ENCODE measurements around the gene NARF.

The NARF gene

GRCh38 chr17:82527898-82528297 lies 69.4 kb downstream of the NARF start:
- TF ChIP-seq CTCF (IDR thresholded peaks at IDR 0.05) = no peak
- H3K36me3 ChIP-seq (ENCODE audit: control insufficient read depth, insufficient read depth, low read length) = no peaks in the 10 kb centered on the region
- peaks cover 63% of the 10 kb centered on the region for H3K79me2 ChIP-seq
- H3K27ac ChIP-seq = peak overlapping the region; percentile 79
- H2AFZ ChIP-seq = no peak overlapping the region
- no peak overlapping the region for H3K9ac ChIP-seq
- peaks cover 33% of the 10 kb centered on the region for H3K4me1 ChIP-seq
- no peaks in the 10 kb centered on the region for H3K9me3 ChIP-seq (ENCODE audit: control insufficient read depth, low read length)
- H3K4me3 ChIP-seq (ENCODE audit: low read depth, low read length) = no peak overlapping the region
- H3K4me2 ChIP-seq (ENCODE audit: low read length) = no peak overlapping the region
- H3K27me3 ChIP-seq (ENCODE audit: control insufficient read depth, insufficient read depth, low read length) = no peaks in the 10 kb centered on the region

DNA sequence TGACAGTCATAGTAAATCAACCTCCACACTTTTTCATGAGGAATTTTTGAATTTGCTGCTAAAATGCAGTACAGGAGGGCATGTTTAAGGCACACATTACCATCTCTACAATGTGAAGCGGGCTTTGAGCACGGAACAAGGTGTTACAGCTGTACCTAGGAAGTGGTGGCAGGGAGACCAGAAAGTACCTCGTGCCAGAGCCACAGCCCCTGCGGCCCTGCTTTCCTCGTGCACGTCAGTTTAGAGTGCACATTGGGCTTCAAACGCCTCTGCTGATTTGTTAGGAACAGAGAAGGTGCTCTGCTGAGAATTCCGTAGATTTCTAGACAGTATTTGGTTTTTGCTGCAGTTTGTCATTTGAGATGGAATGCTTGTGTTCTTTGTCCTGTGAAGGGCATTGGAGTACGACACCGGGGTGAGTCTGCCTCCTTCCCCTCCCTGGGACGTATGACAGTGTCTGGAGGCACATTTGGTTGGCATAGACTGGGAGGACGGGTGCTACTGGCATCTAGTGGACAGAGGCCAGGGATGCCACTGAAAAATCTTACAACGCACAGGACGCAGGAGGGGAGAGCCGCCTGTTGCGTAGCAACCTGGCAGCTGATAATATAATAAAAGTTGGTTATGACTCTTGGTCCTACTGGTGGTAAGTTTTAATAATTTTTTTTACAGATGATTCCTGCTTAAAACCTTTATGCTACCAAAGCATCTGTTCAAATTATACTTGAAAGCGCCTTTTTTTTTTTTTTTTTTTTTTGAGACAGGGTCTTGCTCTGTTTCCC lies 70.1 kb downstream of the NARF start:
- Histone ChIP-seq H3K4me1 (peaks cover 33% of the 10 kb centered on the region), H3K4me3 (ENCODE audit: low read depth, low read length) (peak overlapping the region; percentile 19), H3K27ac (peak overlapping the region; percentile 79), H3K79me2 (peaks cover 64% of the 10 kb centered on the region), H3K9ac (no peak overlapping the region), H3K4me2 (ENCODE audit: low read length) (peak overlapping the region; percentile 8), H3K36me3 (ENCODE audit: control insufficient read depth, insufficient read depth, low read length) (no peaks in the 10 kb centered on the region), H3K9me3 (ENCODE audit: control insufficient read depth, low read length) (no peaks in the 10 kb centered on the region), H3K27me3 (ENCODE audit: control insufficient read depth, insufficient read depth, low read length) (no peaks in the 10 kb centered on the region), H2AFZ (peak overlapping the region; percentile 34)
- peak; percentile 82 for TF ChIP-seq CTCF (IDR thresholded peaks at IDR 0.05)

DNA sequence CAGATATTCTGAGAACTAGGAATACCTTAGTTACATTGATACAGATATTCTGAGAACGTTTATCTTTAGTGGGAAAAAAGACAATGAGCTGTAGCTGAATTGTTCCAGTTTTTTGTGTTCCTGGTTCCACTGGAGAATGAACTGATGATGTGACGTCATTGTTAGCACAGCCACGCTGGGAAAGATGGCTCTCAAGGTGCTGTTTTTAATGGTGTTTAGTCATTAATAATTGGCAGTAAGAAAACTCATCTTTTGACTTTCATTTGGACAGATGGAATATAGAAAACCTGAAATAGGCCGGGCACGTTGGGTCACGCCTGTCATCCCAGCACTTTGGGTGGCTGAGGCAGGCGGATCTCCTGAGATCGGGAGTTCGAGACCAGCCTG lies 71.4 kb downstream of the NARF start:
- Histone ChIP-seq H3K79me2 (peaks cover 68% of the 10 kb centered on the region), H3K4me1 (peaks cover 30% of the 10 kb centered on the region), H3K9me3 (ENCODE audit: control insufficient read depth, low read length) (no peaks in the 10 kb centered on the region), H3K27me3 (ENCODE audit: control insufficient read depth, insufficient read depth, low read length) (no peaks in the 10 kb centered on the region), H3K36me3 (ENCODE audit: control insufficient read depth, insufficient read depth, low read length) (no peaks in the 10 kb centered on the region), H3K4me2 (ENCODE audit: low read length) (no peak overlapping the region), H3K4me3 (ENCODE audit: low read depth, low read length) (no peak overlapping the region), H2AFZ (no peak overlapping the region), H3K27ac (peak overlapping the region; percentile 79), H3K9ac (no peak overlapping the region)
- TF ChIP-seq CTCF (IDR thresholded peaks at IDR 0.05) = no peak

DNA sequence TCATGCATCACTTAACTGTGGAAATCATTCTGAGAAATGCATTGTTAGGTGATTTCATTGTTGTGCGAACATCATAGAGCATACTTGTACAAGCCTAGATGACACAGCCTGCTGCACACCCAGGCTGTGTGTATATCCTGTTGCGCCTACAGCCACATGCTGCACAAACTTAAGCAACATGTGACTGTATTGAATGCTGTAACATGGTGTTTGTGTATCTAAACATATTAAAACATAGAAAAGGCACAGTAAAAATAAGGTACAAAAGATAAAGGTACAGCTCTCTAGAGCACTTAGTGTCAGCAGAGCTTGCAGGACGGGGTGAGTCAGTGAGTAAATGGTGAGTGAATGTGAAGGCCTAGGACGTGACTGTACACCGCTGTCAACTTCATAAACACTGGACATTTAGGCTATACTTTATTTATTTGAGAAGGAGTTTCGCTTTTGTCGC lies 72.9 kb downstream of the NARF start:
- Histone ChIP-seq H3K4me3 (ENCODE audit: low read depth, low read length) (no peak overlapping the region), H3K4me2 (ENCODE audit: low read length) (no peak overlapping the region), H2AFZ (no peak overlapping the region), H3K27ac (no peak overlapping the region), H3K9me3 (ENCODE audit: control insufficient read depth, low read length) (no peaks in the 10 kb centered on the region), H3K27me3 (ENCODE audit: control insufficient read depth, insufficient read depth, low read length) (no peaks in the 10 kb centered on the region), H3K79me2 (peaks cover 59% of the 10 kb centered on the region), H3K9ac (no peak overlapping the region), H3K36me3 (ENCODE audit: control insufficient read depth, insufficient read depth, low read length) (no peaks in the 10 kb centered on the region), H3K4me1 (peaks cover 29% of the 10 kb centered on the region)
- TF ChIP-seq CTCF (IDR thresholded peaks at IDR 0.05) = no peak

- H3K36me3 ChIP-seq (ENCODE audit: control insufficient read depth, insufficient read depth, low read length) = no peaks in the 10 kb centered on the region
- H3K4me3 ChIP-seq (ENCODE audit: low read depth, low read length) = no peak overlapping the region
- TF ChIP-seq CTCF (IDR thresholded peaks at IDR 0.05) = no peak
- no peak overlapping the region for H3K27ac ChIP-seq
- H3K4me1 ChIP-seq = peaks cover 19% of the 10 kb centered on the region
- H3K79me2 ChIP-seq = peaks cover 72% of the 10 kb centered on the region
- H3K27me3 ChIP-seq (ENCODE audit: control insufficient read depth, insufficient read depth, low read length) = no peaks in the 10 kb centered on the region
- no peak overlapping the region for H3K9ac ChIP-seq
- H3K4me2 ChIP-seq (ENCODE audit: low read length) = no peak overlapping the region
- H2AFZ ChIP-seq = no peak overlapping the region
- H3K9me3 ChIP-seq (ENCODE audit: control insufficient read depth, low read length) = no peaks in the 10 kb centered on the region
Observed at GRCh38 chr17:82534401-82534812, 75.9 kb downstream of the NARF start.
